ENCODE data around the gene DYRK4.

Gene DYRK4

GRCh38 chr12:4563336-4563735, 1.3 kb downstream of the DYRK4 start:
- Histone ChIP-seq H3K36me3 (ENCODE audit: control insufficient read depth, low read length) (peaks cover 26% of the 10 kb centered on the region), H3K4me1 (ENCODE audit: control insufficient read depth, low read length) (peaks cover 35% of the 10 kb centered on the region), H3K4me2 (ENCODE audit: low read length) (no peak overlapping the region), H3F3A (ENCODE audit: control insufficient read depth, insufficient read depth) (peaks cover 22% of the 10 kb centered on the region), H3K79me2 (ENCODE audit: control insufficient read depth, low read length) (no peaks in the 10 kb centered on the region), H3K4me3 (ENCODE audit: low read length) (no peak overlapping the region), H4K20me1 (ENCODE audit: control insufficient read depth, insufficient read depth, low read depth, low read length) (no peaks in the 10 kb centered on the region), H3K27me3 (ENCODE audit: control insufficient read depth, low read length) (no peaks in the 10 kb centered on the region), H3K9me2 (replicated peaks; ENCODE audit: control insufficient read depth, low read length) (no peaks in the 10 kb centered on the region), H3K27ac (ENCODE audit: low read depth, low read length) (no peak overlapping the region), H3K9me3 (ENCODE audit: control insufficient read depth, insufficient read depth, low read length) (no peaks in the 10 kb centered on the region)
- TF ChIP-seq EZH2phosphoT487 (IDR thresholded peaks at IDR 0.05; ENCODE audit: borderline replicate concordance, low read length) (no peak), CTCF (IDR thresholded peaks at IDR 0.05; ENCODE audit: low read depth, low read length, poor library complexity, severe bottlenecking) (no peak)

GRCh38 chr12:4564818-4565217, 2.8 kb downstream of the DYRK4 start:
- Histone ChIP-seq H3K9me2 (replicated peaks; ENCODE audit: control insufficient read depth, low read length) (no peaks in the 10 kb centered on the region), H3K79me2 (ENCODE audit: control insufficient read depth, low read length) (no peaks in the 10 kb centered on the region), H3K9me3 (ENCODE audit: control insufficient read depth, insufficient read depth, low read length) (no peaks in the 10 kb centered on the region), H3K27me3 (ENCODE audit: control insufficient read depth, low read length) (no peaks in the 10 kb centered on the region), H3K4me2 (ENCODE audit: low read length) (no peak overlapping the region), H3K36me3 (ENCODE audit: control insufficient read depth, low read length) (peaks cover 13% of the 10 kb centered on the region), H4K20me1 (ENCODE audit: control insufficient read depth, insufficient read depth, low read depth, low read length) (no peaks in the 10 kb centered on the region), H3K4me3 (ENCODE audit: low read length) (no peak overlapping the region), H3K27ac (ENCODE audit: low read depth, low read length) (no peak overlapping the region), H3F3A (ENCODE audit: control insufficient read depth, insufficient read depth) (peaks cover 14% of the 10 kb centered on the region), H3K4me1 (ENCODE audit: control insufficient read depth, low read length) (peaks cover 35% of the 10 kb centered on the region)
- TF ChIP-seq EZH2phosphoT487 (IDR thresholded peaks at IDR 0.05; ENCODE audit: borderline replicate concordance, low read length) (no peak), CTCF (IDR thresholded peaks at IDR 0.05; ENCODE audit: low read depth, low read length, poor library complexity, severe bottlenecking) (no peak)

- Histone ChIP-seq H3K4me1 (ENCODE audit: control insufficient read depth, low read length) (peaks cover 35% of the 10 kb centered on the region), H3K4me2 (ENCODE audit: low read length) (peak overlapping the region; percentile 58), H3K79me2 (ENCODE audit: control insufficient read depth, low read length) (no peaks in the 10 kb centered on the region), H3F3A (ENCODE audit: control insufficient read depth, insufficient read depth) (peaks cover 14% of the 10 kb centered on the region), H3K27ac (ENCODE audit: low read depth, low read length) (peak overlapping the region; percentile 8; the same call in 1 of the 2 replicates), H3K9me3 (ENCODE audit: control insufficient read depth, insufficient read depth, low read length) (no peaks in the 10 kb centered on the region), H3K36me3 (ENCODE audit: control insufficient read depth, low read length) (no peaks in the 10 kb centered on the region; the same call in 1 of the 2 replicates), H3K4me3 (ENCODE audit: low read length) (no peak overlapping the region; the same call in 1 of the 2 replicates), H3K9me2 (replicated peaks; ENCODE audit: control insufficient read depth, low read length) (no peaks in the 10 kb centered on the region), H4K20me1 (ENCODE audit: control insufficient read depth, insufficient read depth, low read depth, low read length) (no peaks in the 10 kb centered on the region), H3K27me3 (ENCODE audit: control insufficient read depth, low read length) (no peaks in the 10 kb centered on the region)
- no peak for TF ChIP-seq CTCF (IDR thresholded peaks at IDR 0.05; ENCODE audit: low read depth, low read length, poor library complexity, severe bottlenecking)
- TF ChIP-seq EZH2phosphoT487 (IDR thresholded peaks at IDR 0.05; ENCODE audit: borderline replicate concordance, low read length), result no peak
Measured at GRCh38 chr12:4566474-4566873, 4.5 kb downstream of the DYRK4 start.

Data from DOHH2 (cell line).